CD14-positive monocyte (primary cell): ENCODE results near the gene RNF212. TPM values are rescaled to one million over a fixed set of nuclear protein-coding genes. Genes with fewer than 3 reads are reported as not detected.
A peak's percentile ranks its signal among the peaks of the same experiment; 100 is the strongest.

Experiments
- DNase-seq, 3 donors: peaks; one replicate each; pipeline ENCODE4 v3.0.0-alpha.2; 2011 to 2022
- H2AFZ ChIP-seq: 2 replicates; pipeline ENCODE4 v1.6.0; 2012; ENCODE audit warnings: mild to moderate bottlenecking, low read depth, low read length, inconsistent platforms; ENCODE audit not compliant: insufficient read depth, poor library complexity, severe bottlenecking
- H3K27ac ChIP-seq, 2 donors: 1 replicate in 1 of 2; 2 replicates in 1 of 2; pipeline ENCODE4 v1.5.1; 2012 to 2013; ENCODE audit warnings: low read length in 2 of 2, control low read depth in 1 of 2, inconsistent platforms in 1 of 2, low read depth in 1 of 2, mild to moderate bottlenecking in 1 of 2
- H3K27me3 ChIP-seq, 2 donors: one replicate each; pipeline versions ENCODE4 v1.6.0 to v1.6.1; 2011 to 2013; ENCODE audit warnings: low read length in 2 of 2; ENCODE audit not compliant: control insufficient read depth in 2 of 2, insufficient read depth in 2 of 2
- H3K36me3 ChIP-seq, 2 donors: replicated peaks in 1 of 2; 1 replicate in 1 of 2; 2 replicates in 1 of 2; pipeline versions ENCODE4 v1.5.1 to v1.6.1; 2012 to 2013; ENCODE audit warnings: low read length in 2 of 2, control low read depth in 1 of 2, inconsistent platforms in 1 of 2, mild to moderate bottlenecking in 1 of 2; ENCODE audit not compliant: insufficient read depth in 2 of 2, control insufficient read depth in 1 of 2
- H3K4me1 ChIP-seq, 2 donors: 1 replicate in 1 of 2; 2 replicates in 1 of 2; pipeline versions ENCODE4 v1.5.1 to v1.6.1; 2012 to 2013; ENCODE audit warnings: low read length in 2 of 2, control low read depth in 1 of 2, inconsistent platforms in 1 of 2, mild to moderate bottlenecking in 1 of 2, moderate library complexity in 1 of 2; ENCODE audit not compliant: insufficient read depth in 2 of 2, control insufficient read depth in 1 of 2
- H3K4me2 ChIP-seq: replicated peaks from 2 replicates; pipeline ENCODE3; 2012; ENCODE audit warnings: low read length, moderate library complexity, mild to moderate bottlenecking; ENCODE audit not compliant: poor library complexity, severe bottlenecking; ENCODE audit errors: extremely low read depth
- H3K4me3 ChIP-seq, 3 experiments: fragments of 200-600 bp in 1 of 3; sonication (generic) in 1 of 3; replicated peaks in 1 of 3; 1 replicate in 2 of 3; 2 replicates in 1 of 3; pipeline ENCODE4 v1.5.1; 2011 to 2013; ENCODE audit warnings: low read length in 3 of 3, mild to moderate bottlenecking in 3 of 3, control low read depth in 2 of 3, low read depth in 2 of 3, inconsistent platforms in 1 of 3, moderate library complexity in 1 of 3
- H3K79me2 ChIP-seq: 2 replicates; pipeline ENCODE4 v1.6.0; 2012; ENCODE audit warnings: mild to moderate bottlenecking, control low read depth, inconsistent platforms, low read length, moderate library complexity; ENCODE audit not compliant: insufficient read depth
- H3K9ac ChIP-seq: 2 replicates; pipeline ENCODE4 v1.6.0; 2017; ENCODE audit warnings: low read length, mild to moderate bottlenecking; ENCODE audit not compliant: insufficient read depth, poor library complexity, severe bottlenecking
- H3K9me3 ChIP-seq, 2 donors: replicated peaks in 1 of 2; 1 replicate in 1 of 2; 2 replicates in 1 of 2; pipeline versions ENCODE4 v1.5.1 to v1.6.1; 2012 to 2013; ENCODE audit warnings: low read length in 2 of 2, control low read depth in 1 of 2; ENCODE audit not compliant: control insufficient read depth in 1 of 2, insufficient read depth in 1 of 2
- H4K20me1 ChIP-seq: 2 replicates; pipeline ENCODE4 v1.6.0; 2012; ENCODE audit warnings: mild to moderate bottlenecking, low read length, control low read depth, moderate library complexity; ENCODE audit not compliant: insufficient read depth
- H3K27ac Mint-ChIP-seq, 7 donors: one replicate each; pipeline ENCODE4 v1.8.0; 2020; ENCODE audit warnings: mild to moderate bottlenecking in 7 of 7, mixed read lengths in 7 of 7, moderate library complexity in 6 of 7, inconsistent platforms in 2 of 7
- H3K27me3 Mint-ChIP-seq, 3 donors: one replicate each; pipeline ENCODE4 v1.8.0; 2021 to 2022; ENCODE audit warnings: low read depth in 3 of 3, mild to moderate bottlenecking in 3 of 3, mixed read lengths in 3 of 3, moderate library complexity in 3 of 3, inconsistent platforms in 1 of 3
- H3K36me3 Mint-ChIP-seq, 2 donors: one replicate each; pipeline ENCODE4 v1.8.0; 2020; ENCODE audit warnings: mixed read lengths in 2 of 2, inconsistent platforms in 1 of 2, mild to moderate bottlenecking in 1 of 2
- H3K4me1 Mint-ChIP-seq: one replicate; pipeline ENCODE4 v1.8.0; 2020; ENCODE audit warnings: mild to moderate bottlenecking, mixed read lengths
- H3K4me3 Mint-ChIP-seq, 2 donors: one replicate each; pipeline ENCODE4 v1.8.0; 2020; ENCODE audit warnings: mild to moderate bottlenecking in 2 of 2, mixed read lengths in 2 of 2, moderate library complexity in 1 of 2
- H3K9me3 Mint-ChIP-seq, 7 donors: one replicate each; pipeline ENCODE4 v1.8.0; 2020 to 2022; ENCODE audit warnings: mixed read lengths in 7 of 7, mild to moderate bottlenecking in 6 of 7, moderate library complexity in 6 of 7, inconsistent platforms in 2 of 7
- CTCF ChIP-seq: fragments of 200-600 bp; IDR thresholded peaks from one replicate; pipeline ENCODE4 v1.8.0; 2022; ENCODE audit warnings: antibody characterized with exemption, mild to moderate bottlenecking
- WGBS: methylation state at CpG from one replicate; pipeline ENCODE4 v1.1.5; 2013; ENCODE audit warnings: missing lambda C conversion rate; ENCODE audit not compliant: insufficient coverage; 5-methylcytosine and 5-hydroxymethylcytosine counted together
- intact Hi-C, 2 donors: fragments of 100-400 bp; cut with micrococcal nuclease; formaldehyde crosslinking; loops; one replicate each; pipeline versions ENCODE4 v1.15.0 to v1.15.1; 2023
- polyA plus RNA-seq, 3 donors: library from polyadenylated mRNA; depleted of rRNA in 1 of 3; unstranded in 2 of 3; stranded (reverse) in 1 of 3; fragments of 300-500 nt in 2 of 3; fragments of >200 nt in 1 of 3; fragmentation: Illumina TruSeq in 2 of 3; gene quantifications; 1 replicate in 2 of 3; 2 replicates in 1 of 3; pipeline ENCODE4 v1.2.3, GENCODE V29; 2012 to 2021

The RNF212 gene
- polyA plus RNA-seq, 3 donors = 0.17 to 0.83 TPM; not detected in 1

GRCh38 chr4:1042352-1043055 lies 70.9 kb downstream of the RNF212 start:
- no peak for TF ChIP-seq CTCF
- Mint-ChIP-seq H3K27me3 (peaks cover 5 to 38% (median 20%) of the 10 kb centered on the region in 3 donors), H3K9me3 (peaks cover 0 to 8% (median 4%) of the 10 kb centered on the region in 7 donors)

GRCh38 chr4:1041936-1042330 lies 71.4 kb downstream of the RNF212 start:
- no peak for TF ChIP-seq CTCF
- H3K36me3 ChIP-seq = no peaks in the 10 kb centered on the region
- Mint-ChIP-seq H3K4me3 (peak overlapping the region in 1 of 2 donors; percentile 15), H3K36me3 (peaks cover 0 to 2% of the 10 kb centered on the region in 2 donors), H3K27ac (peak overlapping the region in 1 of 7 donors; percentile 66), H3K4me1 (peaks cover 13% of the 10 kb centered on the region), H3K9me3 (peaks cover 0 to 6% (median 4%) of the 10 kb centered on the region in 7 donors), H3K27me3 (peaks cover 5 to 33% (median 17%) of the 10 kb centered on the region in 3 donors)
- no peaks in the 10 kb centered on the region for H4K20me1 ChIP-seq
- H3K9ac ChIP-seq = no peak overlapping the region
- peaks cover 0 to 13% of the 10 kb centered on the region in 2 donors for H3K27me3 ChIP-seq
- no peak overlapping the region for H3K4me2 ChIP-seq
- WGBS = 83% methylated on average over 3 of the region's 8 CpGs
- no peaks in the 10 kb centered on the region for H3K79me2 ChIP-seq
- DNase-seq = no peak
- peaks cover 14 to 17% of the 10 kb centered on the region in 2 donors for H3K4me1 ChIP-seq
- H3K4me3 ChIP-seq = no peak overlapping the region
- H3K27ac ChIP-seq = no peak overlapping the region
- intact Hi-C loops = loop anchor here in 1 of 2 donors (5.0 kb wide), 1 partner anchor 40 kb away; no protein-coding TSS in a partner anchor
- peaks cover 0 to 1% of the 10 kb centered on the region in 2 donors for H3K9me3 ChIP-seq
- H2AFZ ChIP-seq = no peak overlapping the region

More at GRCh38 chr4:1042352-1043055, 70.9 kb downstream of the RNF212 start:
- H2AFZ ChIP-seq = no peak overlapping the region
- H3K9me3 ChIP-seq = peaks cover 0 to 3% of the 10 kb centered on the region in 2 donors
- Mint-ChIP-seq H3K36me3 (peaks cover 0 to 2% of the 10 kb centered on the region in 2 donors), H3K27ac (peak overlapping the region in 1 of 7 donors; percentile 50), H3K4me3 (no peak overlapping the region), H3K4me1 (peaks cover 13% of the 10 kb centered on the region)
- no peak overlapping the region for H3K4me2 ChIP-seq
- DNase-seq = no peak
- H3K4me1 ChIP-seq = peaks cover 14 to 17% of the 10 kb centered on the region in 2 donors
- H3K79me2 ChIP-seq = no peaks in the 10 kb centered on the region
- intact Hi-C loops = loop anchor here in 1 of 2 donors (5.0 kb wide), 1 partner anchor 40 kb away; no protein-coding TSS in a partner anchor
- H3K36me3 ChIP-seq = no peaks in the 10 kb centered on the region
- no peak overlapping the region for H3K27ac ChIP-seq
- no peak overlapping the region for H3K4me3 ChIP-seq
- no peaks in the 10 kb centered on the region for H4K20me1 ChIP-seq
- WGBS = 93% methylated on average over 8 of the region's 17 CpGs
- peaks cover 0 to 16% of the 10 kb centered on the region in 2 donors for H3K27me3 ChIP-seq
- no peak overlapping the region for H3K9ac ChIP-seq
